NAMALWA (cell line): ENCODE measurements around the gene SLC22A3.
"Not testable (repeated sequence)": the region's sequence is repeated elsewhere in the genome, so short reads cannot be mapped to it uniquely, and the experiment has no call there.

Experiments
- DNase-seq: peaks from one replicate; pipeline ENCODE4 v3.0.0-alpha.2; 2015; ENCODE audit warnings: low spot score

Gene SLC22A3

DNA sequence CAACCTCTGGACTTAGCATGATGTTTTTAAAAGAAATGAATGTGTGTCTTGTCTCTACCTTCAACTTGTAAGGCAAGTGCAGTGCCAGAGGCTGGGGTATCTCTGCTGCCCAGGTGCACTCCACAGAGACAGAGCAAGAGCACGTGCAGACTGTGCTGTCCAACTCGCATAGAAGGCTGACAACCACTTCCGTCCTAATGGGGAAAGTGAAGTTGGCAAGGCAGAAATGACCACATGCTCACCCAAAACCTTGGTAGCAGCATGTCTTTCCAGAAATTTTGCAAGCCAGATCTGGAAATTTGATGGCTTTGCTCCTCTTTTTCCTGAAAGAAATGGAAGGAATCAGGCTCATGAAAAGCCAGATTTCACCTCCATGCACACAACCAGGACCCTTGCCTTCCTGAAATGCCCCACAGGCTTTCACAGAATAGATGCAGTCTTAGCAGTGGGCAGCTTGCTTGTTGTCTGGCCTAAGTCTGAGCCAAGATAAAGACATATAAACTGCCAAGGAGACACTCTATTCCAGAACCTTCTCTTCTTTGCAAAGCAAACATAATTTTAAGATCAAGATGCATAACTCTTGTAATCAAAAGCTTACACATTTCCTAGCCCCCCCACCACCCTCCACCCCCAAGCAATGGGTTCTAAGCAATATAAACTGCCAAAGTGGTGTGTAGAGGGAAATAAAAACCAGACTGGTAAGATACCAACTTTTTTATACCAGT lies 26.8 kb downstream of the SLC22A3 start:
- no peak for DNase-seq

DNA sequence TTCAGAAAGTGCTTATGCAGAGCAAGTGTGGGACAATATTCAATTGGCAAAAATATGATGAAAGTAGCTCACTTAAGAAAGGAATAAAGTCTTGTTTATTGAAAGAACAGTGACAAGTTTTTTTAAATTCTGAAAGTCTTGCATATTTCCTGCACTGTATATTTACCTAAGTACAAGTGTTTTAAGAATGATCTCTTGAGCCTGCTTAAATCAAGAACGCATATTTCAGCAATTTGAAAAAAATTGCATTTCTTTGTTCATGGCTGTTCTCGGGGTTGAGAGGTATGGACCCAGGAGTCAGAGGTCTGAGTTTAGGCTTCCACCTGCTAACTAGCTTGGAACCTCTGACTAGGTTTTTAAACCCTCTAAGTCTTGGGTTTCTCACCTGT lies 27.4 kb downstream of the SLC22A3 start:
- no peak for DNase-seq

DNA sequence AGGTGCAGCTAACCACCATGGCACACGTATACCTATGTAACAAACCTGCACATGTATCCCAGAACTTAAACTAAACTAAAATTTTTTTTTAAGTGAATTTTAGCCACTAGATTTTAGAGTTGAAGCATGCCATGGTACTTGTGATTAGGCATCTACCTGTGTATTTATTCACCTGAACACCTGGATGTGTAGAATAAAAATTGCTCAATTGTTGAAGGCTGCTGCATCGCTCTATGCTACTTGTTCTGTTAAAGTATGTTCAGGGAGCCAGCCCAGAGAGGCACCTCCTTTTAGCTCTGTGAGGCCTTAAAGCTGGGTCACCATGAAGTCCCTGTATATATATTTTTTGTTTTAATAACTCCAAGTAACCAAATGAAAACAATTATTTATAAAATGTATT lies 28.3 kb downstream of the SLC22A3 start:
- DNase-seq, result no peak

DNA sequence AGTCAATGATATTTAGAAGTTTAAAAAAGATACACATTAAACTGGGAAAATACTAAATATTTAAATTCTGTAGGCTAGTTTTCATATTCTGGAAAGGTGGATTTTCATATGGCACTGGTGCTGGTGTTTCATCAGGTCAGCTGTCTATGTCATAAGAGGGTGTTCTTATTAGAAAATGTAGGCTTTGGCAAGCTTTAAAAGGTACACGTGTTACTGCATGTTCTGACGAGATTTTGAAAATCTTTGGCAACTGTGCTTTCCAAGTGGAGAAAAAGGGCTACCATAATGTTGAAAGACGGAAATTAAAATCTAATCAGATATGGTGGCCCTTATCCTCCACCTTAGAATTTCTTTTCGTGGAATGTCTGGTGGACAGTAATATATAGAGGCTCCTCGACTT lies 30.0 kb downstream of the SLC22A3 start:
- no peak for DNase-seq

DNA sequence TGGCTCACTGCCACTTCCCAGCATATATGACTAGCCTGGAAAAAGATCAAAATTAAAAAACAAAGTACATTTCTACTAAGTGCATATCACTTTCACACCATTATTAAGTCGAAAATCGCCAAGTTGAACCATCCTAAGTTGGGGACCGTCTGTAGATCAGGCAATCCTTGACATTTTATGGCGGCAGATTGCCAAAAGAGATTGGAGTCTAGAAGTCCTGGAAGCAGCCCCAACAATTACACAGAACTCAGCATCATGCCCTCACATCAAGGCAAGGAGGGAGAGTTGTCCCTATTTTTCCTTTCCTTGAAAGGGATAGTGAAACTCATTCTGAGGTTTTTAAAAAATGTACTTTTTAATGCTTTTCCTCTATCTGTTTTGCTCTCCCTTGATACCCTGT lies 30.7 kb downstream of the SLC22A3 start:
- DNase-seq, result no peak

DNA sequence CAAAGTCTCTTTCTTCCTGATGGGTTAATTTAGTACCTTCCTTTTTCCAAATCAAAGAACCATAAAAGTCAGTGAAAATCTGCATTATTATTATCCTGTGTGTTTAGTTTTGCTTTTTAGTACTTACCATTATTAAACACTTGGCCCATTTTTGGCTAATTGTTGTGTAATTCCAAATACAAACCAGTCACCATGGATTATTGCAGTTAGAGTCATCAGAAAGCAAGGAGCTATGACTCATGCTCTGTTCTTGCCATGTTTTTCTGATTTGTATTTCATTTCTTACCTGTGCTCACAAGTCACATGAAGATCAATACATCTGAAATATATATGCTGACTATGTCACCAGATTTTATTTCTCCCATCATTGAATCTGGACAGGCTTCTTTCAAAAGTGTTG lies 31.3 kb downstream of the SLC22A3 start:
- no peak for DNase-seq

DNA sequence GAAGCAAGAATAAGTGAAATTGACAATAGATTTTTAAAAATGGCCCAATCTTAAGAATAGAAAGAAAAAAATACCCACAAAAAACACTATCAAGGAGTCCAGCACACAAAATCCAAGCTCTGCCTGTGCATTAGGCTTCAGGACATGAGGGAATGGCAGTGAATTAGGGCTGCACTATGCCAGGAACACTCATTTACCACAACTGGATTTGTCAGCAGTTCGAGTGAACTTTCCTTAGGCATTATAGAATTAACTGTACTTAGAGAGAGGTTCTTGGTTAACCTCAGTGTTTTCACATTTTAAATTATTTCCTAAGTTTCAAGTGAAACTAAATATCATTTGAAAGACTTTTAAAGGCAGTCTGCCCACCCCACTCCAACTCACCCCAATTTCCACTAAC lies 34.8 kb downstream of the SLC22A3 start:
- DNase-seq, result no peak

DNA sequence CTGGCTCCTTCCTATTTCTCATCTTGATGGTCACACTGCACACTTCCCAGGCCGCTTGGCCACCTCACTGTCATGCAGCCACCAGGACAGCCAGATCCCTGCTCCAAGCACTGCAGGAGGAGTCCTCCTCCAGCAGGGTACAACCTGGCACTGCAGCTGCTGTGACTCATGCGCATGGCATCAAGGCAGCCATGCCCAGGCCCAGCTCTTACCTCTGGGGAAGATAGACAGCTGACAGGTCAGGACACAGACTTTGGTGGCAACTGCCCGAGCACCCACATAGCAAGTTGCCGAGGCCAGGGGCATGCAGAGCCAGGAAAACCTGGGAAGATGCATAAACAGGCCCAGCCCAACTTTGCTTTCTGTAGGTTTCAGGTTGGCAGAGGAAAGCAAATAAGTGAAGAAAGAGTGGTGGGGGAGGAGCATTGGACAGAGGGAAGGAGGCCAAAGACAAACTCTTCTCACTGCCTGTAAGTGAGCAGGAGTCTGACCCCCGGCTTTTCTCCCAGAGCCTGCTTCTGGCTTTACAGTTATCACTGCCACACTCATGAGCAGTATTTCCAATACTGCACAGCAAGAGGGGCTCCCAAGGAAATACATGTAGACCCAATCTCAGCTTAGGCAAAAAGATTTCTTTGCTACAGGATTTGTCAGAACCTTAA lies 38.8 kb downstream of the SLC22A3 start:
- no peak for DNase-seq

DNA sequence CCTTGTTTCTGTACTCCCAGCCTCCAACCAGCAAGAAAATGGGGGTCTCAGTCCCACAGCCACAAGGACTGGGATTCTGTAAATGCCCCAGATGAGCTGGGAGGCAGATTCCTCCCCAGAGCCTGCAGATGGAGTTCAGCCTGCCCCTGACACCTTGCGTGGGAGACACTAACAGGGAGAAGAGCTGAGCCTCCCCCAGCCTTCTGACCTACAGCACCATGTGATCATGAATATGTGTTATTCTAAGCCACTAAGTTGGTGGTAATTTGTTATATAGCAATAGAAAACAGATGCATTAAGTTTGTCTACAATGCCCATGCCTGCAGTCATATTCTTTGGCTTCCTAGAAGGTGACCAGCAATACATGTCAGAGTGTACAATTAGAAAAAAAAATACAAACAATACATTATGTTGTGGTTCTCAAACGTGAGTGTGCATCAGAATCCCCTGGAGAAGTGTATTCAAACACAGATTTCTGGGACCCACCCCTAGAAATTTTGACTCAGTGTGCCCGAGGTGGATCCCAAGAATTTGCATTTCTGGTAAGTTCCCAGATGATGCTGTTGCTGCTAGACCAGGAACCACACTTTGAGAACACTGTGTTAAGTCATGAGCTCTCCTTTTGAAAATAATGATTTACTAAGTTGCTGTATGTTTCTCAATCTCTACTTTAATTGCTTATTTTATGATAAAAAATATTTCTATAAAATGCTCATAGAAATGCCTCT lies 39.9 kb downstream of the SLC22A3 start:
- DNase-seq, result no peak

DNA sequence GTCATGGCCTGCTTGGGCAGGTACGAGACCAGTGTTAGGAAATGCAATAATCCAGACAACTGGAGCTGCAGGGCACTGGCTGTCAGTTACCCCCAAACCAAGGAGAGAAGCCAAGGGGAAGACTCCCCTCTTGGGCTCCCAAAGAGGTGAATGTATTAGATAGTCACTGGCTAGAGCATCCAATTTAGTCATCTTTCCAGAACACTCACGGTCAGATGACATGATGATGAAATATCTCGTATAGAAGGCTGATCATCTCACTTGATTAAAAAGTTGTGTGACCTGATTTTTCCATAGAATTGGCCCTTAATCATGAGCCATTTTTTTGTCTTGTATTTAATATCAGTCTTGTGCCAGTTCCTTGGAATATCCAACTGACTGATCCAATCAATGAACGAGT lies 40.7 kb downstream of the SLC22A3 start:
- no peak for DNase-seq

DNA sequence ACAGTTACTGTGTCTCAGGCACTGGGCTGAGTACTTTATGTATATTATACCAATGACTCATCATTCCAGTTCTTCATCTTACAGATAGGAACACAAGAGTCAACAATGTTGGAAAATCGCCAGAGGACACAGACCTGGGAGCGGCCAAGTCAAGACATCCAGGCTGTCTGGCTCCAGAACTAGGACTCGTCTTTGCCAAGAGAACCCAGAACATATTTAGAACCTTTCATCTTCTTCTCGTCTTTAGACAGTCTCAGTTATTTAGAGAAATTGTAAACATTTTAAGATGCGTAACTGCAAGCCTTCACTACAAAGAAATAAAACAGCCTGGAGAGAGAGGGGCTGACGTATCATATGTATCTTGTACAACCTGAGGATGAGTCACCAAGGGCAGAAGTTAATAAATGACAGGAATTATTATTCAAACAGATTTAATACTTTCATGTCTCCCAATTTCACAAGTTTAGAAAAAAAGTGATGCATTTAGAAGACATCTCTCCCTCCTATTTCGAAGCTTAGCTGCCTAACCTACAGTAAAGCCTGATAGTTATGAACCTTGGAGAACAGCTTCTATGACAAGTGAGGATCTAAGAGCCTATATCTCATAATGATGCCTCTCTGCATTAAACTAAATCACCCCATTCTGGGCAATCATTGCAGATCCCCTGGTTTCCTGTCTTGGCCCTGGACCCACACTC lies 43.4 kb downstream of the SLC22A3 start:
- no peak for DNase-seq

DNA sequence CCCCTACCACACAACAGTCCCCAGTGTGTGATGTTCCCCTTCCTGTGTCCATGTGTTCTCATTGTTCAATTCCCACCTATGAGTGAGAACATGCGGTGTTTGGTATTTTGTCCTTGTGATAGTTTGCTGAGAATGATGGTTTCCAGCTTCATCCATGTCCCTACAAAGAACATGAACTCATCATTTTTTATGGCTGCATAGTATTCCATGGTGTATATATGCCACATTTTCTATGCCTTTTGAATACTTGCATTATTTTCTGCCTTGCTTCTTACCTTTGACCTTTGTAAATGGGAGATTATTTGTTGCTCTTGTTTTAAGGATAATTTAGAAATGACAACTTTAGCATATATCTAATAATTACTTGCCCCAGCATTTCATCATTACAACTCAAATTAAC lies 45.3 kb downstream of the SLC22A3 start:
- not testable (repeated sequence) for DNase-seq

DNA sequence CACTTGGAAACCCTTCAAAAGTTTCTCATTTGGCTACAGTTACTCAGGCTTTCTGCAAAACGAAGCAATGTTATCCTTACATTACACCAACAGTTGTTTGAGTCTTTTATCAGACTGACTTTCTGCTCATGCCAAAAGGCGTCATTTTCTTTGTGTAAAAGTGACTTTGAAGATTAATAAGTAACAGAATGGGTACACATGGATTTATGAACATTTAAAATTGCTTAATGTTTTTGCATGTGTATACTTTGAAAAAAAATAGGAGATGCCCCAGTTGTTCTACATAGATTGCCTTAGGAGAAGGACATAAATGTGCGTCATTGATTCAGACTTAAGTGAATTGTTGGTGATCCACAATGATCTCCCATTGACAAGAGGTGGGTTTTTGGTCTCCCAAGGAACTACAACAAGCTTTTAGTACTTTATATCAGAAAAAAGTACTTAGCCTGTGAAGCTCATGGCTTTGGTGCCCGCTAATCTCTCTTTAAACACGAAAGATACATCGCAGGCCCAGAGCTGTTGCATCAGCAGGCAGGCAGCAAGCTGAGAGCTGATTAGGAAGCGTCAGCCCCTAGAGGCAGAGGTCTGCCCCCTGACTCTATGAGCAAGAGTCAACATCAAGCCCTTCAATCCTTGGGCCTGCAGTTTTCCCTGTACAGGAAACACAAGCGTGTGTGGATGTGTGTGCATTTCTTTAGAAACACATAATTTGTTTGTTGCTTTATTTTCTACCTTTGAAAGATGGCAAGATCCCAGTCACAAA lies 45.9 kb downstream of the SLC22A3 start:
- no peak for DNase-seq

DNA sequence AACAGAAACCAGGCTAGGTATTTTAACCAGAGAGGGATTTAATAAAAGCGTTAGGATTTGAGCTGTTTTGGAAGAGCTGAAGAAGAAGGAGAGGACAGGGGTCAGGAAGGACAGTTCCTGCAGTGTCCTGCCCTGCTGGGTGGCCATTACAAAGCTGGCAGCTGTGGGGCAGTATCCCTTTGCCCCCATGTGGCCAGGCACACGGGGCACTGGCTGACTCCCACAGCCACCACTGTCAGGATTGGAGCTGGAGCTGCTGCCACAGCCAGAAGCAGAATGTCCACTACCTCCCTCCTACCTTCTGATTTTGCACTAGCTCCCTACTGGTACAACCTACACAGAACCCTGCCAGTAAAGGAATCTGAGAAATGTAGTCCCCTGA lies 46.5 kb downstream of the SLC22A3 start:
- no peak for DNase-seq

DNA sequence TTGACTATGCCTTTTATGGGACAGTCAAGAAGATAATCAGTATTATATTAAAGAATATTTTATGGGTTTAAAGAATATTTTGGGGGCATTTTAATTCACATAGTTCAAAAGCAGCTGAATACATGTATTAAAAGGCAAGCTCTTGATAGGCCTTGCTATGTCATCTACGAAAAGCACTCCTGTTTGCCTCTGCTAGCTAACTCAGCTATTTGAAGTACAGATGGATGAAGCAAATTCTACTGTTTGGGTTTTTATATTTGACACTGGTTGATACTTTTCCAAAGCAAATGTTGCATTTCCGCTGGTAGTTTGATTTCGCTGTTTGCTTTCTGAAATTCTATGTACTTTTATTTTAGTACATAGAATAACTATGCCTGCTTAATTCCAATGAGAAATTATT lies 47.0 kb downstream of the SLC22A3 start:
- no peak for DNase-seq

DNA sequence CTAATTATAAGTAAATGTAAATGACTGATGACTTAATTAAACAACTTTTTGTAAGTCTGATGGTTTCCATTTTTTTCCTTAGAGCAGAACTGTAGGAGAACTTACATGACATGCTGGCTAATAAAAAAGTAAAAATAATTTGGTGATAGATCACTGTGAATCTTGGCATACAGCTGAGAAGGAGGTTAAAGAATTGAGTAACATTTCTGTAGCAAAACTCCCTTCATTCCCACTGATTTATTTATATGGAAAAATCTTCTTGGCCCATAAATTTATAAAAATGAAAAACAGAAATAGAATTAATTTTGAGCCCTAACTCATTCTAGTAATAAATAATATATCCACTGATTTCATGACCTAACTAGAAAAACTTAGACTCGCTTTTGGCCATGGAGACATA lies 48.1 kb downstream of the SLC22A3 start:
- DNase-seq, result no peak

DNA sequence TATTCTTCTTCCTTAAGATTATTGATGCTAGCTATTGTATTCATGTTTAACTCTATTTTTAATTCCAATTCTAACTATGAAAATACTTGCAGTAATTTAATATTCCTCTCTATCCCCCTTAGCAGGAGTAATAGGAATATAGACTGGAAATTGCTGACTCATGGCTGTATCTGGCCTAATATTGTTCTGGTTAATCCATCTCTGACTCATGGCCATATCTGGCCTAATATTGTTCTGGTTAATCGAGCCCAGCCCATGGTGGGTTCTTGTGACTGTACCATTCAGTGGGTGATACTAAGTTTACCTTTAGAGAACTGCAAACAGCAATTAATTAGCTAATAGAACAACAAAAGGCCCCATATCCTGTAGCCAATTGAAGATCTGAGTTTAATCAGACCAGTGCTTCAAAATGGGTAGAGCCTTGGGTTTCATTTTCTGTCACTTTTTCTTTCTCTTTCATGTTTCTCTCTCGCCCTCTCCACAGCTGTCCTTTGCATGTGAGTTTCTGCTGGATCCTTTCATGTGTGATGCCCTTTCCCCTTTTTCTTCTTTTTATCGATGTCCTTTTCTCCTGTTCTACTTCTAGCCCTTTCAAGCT lies 50.6 kb downstream of the SLC22A3 start:
- DNase-seq, result peak; percentile 3

DNA sequence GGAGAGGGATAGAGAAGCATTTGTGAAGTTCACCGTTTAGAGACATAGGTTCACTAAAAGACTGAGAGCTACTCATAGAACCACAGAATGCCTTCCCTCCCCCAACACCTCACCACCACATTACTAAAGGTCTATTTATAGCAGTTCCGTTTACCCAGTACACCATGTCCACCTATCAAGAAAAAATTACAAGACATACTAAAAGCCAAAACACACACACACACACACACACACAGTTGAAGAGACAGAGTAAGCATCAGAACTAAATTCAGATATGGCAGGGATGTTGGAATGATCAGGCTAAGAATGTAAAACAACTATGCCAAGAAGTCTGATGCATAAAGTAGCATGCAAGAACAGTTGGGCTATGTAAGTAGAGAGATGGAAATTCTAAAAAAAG lies 52.3 kb downstream of the SLC22A3 start:
- no peak for DNase-seq

DNA sequence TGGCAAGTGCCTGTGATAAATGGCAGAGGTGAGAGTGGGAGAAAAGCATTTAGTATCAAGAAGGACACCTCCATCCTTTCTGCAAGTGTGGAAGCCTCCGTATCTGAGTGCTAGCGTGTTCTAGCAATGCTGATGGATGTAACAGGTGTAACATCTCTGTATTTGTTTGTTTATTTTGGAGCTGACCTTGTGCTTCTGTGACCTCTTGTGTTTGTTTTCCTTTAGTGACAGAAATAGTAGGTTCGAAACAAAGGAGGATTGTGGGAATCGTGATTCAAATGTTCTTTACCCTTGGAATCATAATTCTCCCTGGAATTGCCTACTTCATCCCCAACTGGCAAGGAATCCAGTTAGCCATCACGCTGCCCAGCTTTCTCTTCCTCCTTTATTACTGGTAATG lies 60.4 kb downstream of the SLC22A3 start:
- DNase-seq, result no peak

DNA sequence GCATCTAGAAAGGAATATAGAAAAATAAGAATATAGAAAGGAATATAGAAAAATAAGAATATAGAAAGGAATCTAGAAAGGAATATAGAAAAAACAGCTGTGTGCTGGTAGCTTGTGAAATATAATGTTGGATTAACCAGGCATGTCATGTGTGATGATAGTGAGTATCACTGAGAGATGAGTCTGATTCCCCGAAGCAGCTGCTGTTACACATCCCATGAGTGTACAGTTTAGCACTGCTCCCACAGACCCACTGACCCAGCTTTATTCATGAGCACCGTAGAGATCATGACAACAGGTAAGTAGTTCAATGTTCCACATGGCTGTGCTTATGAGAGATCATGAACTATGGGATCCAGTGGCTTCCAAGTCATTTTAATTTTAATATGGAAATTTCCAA lies 64.8 kb downstream of the SLC22A3 start:
- DNase-seq, result no peak

DNA sequence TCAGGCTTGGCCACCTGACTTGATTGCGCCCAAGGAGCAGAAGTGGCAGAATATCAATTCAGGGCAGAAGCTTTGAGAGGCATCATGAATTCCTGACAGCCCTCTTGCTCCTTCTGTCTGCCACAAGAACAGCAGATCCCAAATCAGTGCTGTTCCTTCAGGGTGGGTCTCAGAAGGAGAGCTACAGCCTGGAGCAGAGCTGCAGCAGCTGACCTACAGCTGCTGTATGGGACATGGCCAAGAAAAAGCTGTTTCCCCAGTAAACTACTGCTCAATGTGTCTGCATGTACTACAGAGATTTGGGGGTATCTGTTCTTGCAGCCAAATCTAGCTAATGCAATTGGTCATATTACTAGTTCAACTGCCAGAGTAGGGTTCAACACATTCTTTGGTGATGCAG lies 69.0 kb downstream of the SLC22A3 start:
- no peak for DNase-seq

DNA sequence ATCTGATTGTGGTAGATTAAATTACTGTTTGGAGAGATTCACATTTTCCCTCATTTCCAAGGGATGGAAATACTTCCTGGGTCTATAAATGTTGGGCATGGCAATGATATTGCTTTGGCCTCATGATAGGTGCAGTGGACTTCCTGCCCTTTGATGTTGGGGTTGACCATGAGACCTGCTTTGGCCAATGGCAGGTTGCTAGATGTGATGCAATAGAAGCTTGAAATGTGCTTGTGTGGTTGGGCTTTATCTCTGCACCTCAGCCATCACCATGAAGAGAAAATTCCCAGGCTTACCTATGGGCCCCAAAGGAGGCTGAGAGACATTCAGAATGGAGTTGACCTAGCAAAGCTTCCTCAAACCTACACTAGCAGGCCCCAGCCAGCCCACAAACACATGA lies 69.4 kb downstream of the SLC22A3 start:
- no peak for DNase-seq
